ENCODE measurements around the gene SLC35D1. TPM values are rescaled to one million over a fixed set of nuclear protein-coding genes. Genes with fewer than 3 reads are reported as not detected.

The SLC35D1 gene
- total and polyA plus RNA-seq, 9 of the 15 experiments (the other 6 are each of a cell fraction or from before 2014, with no cell fraction given): 2.3 to 10.4 (median 6.4) TPM

- no peak for TF ChIP-seq ZNF444 (CRISPR knock-in tag; IDR thresholded peaks at IDR 0.05)
- no peak for TF ChIP-seq ZNF785 (CRISPR knock-in tag; IDR thresholded peaks at IDR 0.05)
- no peak for TF ChIP-seq PTTG1 (tag; IDR thresholded peaks at IDR 0.05; ENCODE audit: low read depth)
- TF ChIP-seq MAX (CRISPR knock-in tag; IDR thresholded peaks at IDR 0.05): peak; percentile 62
- no peak for TF ChIP-seq SMAD2 (IDR thresholded peaks at IDR 0.05; ENCODE audit: low read depth, low read length)
- TF ChIP-seq SRF (CRISPR knock-in tag; IDR thresholded peaks at IDR 0.05): no peak
- TF ChIP-seq SIRT6 (IDR thresholded peaks at IDR 0.05; ENCODE audit: low read depth, low read length): no peak
- no peak for TF ChIP-seq GATAD2A (IDR thresholded peaks at IDR 0.05)
- TF ChIP-seq, protein P1, sequence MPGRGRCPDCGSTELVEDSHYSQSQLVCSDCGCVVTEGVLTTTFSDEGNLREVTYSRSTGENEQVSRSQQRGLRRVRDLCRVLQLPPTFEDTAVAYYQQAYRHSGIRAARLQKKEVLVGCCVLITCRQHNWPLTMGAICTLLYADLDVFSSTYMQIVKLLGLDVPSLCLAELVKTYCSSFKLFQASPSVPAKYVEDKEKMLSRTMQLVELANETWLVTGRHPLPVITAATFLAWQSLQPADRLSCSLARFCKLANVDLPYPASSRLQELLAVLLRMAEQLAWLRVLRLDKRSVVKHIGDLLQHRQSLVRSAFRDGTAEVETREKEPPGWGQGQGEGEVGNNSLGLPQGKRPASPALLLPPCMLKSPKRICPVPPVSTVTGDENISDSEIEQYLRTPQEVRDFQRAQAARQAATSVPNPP (IDR thresholded peaks at IDR 0.05; ENCODE audit: borderline replicate concordance, insufficient read depth, insufficient read length): no peak
- TF ChIP-seq, protein P2, sequence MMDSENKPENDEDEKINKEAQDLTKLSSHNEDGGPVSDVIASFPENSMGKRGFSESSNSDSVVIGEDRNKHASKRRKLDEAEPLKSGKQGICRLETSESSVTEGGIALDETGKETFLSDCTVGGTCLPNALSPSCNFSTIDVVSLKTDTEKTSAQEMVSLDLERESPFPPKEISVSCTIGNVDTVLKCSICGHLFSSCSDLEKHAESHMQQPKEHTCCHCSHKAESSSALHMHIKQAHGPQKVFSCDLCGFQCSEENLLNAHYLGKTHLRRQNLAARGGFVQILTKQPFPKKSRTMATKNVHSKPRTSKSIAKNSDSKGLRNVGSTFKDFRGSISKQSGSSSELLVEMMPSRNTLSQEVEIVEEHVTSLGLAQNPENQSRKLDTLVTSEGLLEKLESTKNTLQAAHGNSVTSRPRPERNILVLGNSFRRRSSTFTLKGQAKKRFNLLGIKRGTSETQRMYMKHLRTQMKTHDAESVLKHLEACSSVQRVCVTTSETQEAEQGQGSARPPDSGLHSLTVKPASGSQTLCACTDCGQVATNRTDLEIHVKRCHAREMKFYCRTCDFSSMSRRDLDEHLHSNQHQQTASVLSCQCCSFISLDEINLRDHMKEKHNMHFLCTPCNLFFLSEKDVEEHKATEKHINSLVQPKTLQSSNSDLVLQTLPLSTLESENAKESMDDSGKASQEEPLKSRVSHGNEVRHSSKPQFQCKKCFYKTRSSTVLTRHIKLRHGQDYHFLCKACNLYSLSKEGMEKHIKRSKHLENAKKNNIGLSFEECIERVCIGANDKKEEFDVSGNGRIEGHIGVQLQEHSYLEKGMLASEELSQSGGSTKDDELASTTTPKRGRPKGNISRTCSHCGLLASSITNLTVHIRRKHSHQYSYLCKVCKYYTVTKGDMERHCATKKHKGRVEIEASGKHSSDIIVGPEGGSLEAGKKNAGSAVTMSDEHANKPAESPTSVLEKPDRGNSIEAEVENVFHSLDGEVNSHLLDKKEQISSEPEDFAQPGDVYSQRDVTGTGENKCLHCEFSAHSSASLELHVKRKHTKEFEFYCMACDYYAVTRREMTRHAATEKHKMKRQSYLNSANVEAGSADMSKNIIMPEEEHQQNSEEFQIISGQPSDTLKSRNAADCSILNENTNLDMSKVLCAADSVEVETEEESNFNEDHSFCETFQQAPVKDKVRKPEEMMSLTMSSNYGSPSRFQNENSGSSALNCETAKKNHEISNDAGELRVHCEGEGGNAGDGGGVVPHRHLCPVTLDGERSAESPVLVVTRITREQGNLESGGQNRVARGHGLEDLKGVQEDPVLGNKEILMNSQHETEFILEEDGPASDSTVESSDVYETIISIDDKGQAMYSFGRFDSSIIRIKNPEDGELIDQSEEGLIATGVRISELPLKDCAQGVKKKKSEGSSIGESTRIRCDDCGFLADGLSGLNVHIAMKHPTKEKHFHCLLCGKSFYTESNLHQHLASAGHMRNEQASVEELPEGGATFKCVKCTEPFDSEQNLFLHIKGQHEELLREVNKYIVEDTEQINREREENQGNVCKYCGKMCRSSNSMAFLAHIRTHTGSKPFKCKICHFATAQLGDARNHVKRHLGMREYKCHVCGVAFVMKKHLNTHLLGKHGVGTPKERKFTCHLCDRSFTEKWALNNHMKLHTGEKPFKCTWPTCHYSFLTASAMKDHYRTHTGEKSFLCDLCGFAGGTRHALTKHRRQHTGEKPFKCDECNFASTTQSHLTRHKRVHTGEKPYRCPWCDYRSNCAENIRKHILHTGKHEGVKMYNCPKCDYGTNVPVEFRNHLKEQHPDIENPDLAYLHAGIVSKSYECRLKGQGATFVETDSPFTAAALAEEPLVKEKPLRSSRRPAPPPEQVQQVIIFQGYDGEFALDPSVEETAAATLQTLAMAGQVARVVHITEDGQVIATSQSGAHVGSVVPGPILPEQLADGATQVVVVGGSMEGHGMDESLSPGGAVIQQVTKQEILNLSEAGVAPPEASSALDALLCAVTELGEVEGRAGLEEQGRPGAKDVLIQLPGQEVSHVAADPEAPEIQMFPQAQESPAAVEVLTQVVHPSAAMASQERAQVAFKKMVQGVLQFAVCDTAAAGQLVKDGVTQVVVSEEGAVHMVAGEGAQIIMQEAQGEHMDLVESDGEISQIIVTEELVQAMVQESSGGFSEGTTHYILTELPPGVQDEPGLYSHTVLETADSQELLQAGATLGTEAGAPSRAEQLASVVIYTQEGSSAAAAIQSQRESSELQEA (IDR thresholded peaks at IDR 0.05; ENCODE audit: low read depth): no peak
- TF ChIP-seq ZKSCAN1 (IDR thresholded peaks at IDR 0.05; ENCODE audit: low read depth, low read length): no peak
- no peak for TF ChIP-seq CHD4 (IDR thresholded peaks at IDR 0.05; ENCODE audit: insufficient read depth, insufficient replicate concordance, low read depth, low read length, poor library complexity, severe bottlenecking)
- TF ChIP-seq CBX5 (IDR thresholded peaks at IDR 0.05; ENCODE audit: borderline replicate concordance, low read depth): no peak
- TF ChIP-seq ZHX1 (conservative IDR thresholded peaks at IDR 0.05; ENCODE audit: low read length): no peak
Observed at GRCh38 chr1:67053785-67054772, at the start of gene SLC35D1 (continued).
